Hindlimb muscle (tissue), 1 donor: ENCODE measurements around the gene SEMA6D. TPM values are rescaled to one million over a fixed set of nuclear protein-coding genes. Genes with fewer than 3 reads are reported as not detected.
A peak's percentile ranks its signal among the peaks of the same experiment; 100 is the strongest.
"Not testable (repeated sequence)": the region's sequence is repeated elsewhere in the genome, so short reads cannot be mapped to it uniquely, and the experiment has no call there.

Experiments used
- DNase-seq: peaks from one replicate; pipeline ENCODE4 v3.0.0-alpha.2; 2013
- polyA plus RNA-seq: library from polyadenylated mRNA; unstranded; fragments of 120-200 nt; gene quantifications from one replicate; pipeline ENCODE4 v1.2.1, GENCODE V29; 2013; ENCODE audit not compliant: insufficient read length

SEMA6D gene
- polyA plus RNA-seq, 1 donor, result 56.4 TPM

DNA sequence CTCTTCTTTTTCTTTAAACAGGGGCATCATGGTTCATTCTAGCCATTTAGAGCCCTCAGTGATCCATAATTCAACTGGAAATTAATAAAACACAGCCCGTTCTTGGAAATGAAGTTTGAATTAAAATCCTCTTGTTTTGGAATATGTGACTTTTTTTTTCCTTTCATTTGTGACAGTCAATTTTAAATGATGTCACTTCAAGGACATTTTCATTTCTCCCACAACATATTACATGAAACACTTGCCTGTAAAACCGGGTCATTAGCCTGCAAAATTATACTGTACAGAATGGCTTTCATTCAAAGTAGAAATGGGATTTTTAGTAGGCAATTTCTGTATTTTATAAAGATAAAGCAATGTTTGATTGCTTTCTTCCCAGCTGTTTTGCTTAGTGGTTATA, 789 bp upstream of the SEMA6D start:
- no peak for DNase-seq

DNA sequence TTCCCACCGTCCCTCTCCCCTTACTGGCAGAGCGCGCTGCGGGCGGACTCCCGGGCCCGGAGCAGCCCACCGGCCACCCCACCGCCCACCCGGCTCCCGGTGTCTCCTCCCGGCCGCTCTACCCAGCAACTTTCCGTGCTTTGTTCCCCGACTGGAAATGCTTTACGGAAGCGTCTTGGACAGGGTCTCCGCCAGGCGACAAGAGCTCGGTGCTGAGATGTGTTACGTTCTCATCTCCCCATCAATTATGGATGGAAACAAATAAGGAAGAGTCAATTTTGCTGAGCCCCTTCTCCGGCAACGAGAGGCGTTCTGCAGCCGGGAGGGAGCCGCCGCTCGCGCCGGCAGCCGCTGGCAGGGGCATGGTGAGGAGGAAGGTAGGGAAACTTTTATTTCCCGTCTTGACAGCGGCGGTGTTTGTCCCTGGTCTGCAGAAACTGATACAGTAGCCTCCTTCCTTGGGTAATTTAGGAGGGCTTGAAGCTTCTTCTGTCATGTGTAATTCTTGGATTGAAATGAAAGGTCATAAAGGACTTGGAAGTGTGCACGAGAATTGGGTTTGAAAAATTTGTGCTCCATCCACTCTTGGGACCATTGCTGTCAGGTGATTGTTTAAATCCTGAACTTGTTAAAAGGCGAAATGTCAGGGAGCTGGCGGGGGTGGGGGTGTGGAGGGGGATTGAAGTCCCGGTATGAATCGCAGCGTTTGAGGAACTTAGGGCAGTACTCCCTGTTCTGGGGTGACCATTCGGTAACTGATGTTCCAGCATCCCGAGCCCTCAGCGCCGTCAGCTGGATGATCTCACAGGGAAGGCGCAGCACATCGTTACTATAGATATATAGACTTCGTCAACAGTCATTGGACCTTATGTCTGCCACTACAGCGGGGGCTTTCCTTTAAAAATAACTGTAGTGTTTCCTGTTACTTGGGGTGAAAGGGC, 1.5 kb downstream of the SEMA6D start:
- DNase-seq, result peak; percentile 60

DNA sequence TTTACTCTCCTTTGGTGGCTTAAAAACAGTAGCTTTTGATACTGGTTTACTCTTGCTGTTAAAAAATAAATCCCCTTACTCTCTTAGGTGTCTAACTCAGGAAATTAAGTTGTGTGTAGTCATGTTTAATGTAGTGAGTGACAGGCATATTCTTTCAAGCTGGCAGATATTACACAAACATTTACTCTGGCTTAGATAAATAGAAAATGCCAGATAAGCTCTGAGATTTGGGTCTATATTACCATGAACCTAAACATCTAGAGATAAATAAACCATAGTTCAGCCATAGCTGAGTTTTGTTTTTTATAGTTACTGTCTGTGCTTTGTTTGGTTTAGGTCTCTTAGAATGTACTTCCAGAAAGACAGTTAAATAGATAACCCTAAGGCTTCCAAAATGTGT, 2.4 kb downstream of the SEMA6D start:
- no peak for DNase-seq

DNA sequence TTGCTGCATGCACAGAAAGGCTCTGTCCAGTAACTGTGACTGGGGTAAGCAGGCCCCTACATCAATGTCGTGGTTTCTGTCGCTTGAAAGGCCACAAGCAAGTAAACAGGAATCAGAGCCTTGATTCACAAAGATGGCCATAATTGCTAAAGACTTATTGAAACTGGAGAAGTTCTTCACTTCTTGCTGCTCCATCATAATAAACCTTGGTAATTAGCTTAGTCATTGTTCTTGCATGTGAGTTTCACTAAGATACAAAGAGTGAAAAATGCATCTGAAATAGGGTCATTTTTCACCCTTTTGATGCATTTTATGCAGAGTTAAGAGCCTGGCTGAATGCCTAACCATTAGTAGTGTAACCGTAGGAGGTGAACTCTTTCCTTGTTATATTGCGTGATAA, 3.2 kb downstream of the SEMA6D start:
- DNase-seq, result no peak

DNA sequence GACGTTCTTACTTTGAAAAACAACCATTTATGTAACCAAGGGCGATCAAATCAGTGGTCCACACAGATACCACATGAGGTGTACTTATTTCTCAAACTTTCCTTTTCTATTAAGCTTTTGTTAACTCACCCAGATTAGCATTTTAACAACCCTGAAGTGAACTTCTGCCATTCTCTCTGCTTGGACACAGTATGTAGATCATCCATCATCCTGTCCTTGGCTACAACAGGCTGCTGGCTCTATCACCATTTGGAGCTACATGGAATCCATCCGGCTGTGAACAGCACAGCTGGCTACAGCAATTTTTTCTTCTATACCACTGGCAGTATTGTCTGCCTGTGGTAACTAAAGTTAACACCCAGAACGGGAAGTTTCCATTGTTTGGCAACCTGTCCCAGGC, 4.4 kb downstream of the SEMA6D start:
- DNase-seq, result no peak

DNA sequence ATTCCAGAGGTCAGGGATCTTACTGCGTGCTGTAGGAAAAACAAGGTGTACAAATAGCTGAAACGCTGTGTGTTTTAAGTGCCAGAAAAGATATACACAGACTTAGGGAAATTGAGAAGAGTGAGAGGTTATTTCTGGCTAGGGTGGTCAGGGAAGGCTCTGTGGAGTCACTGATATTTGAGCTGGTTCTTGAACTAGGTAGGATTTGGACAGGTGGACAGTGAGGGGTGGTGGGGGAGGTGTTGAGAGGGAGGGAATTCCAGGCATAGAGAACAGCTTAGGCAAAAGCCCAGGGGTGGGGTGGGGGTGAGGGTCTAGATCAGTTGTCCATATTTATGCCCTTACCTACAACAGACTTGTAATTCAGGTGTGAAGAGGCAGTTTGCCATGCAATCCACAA, 7.0 kb downstream of the SEMA6D start:
- DNase-seq, result no peak

DNA sequence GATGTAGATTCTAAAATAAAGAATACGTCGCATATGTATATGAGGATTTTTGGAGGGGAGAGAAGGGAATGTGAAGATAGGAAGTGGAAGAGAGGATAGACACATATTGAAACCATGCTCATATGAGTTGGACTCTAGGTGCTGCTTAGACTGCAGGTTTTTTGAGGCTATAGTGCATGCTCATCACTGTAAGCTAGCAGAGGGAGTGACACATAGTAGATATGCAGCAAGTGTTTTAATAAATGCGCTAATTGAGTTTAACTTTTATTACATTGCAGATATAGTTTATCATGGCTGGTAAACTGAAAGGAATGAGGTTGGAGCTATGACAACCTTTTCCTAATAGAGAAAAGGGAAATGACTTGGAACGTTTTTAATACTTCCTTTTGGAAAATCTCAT, 7.7 kb downstream of the SEMA6D start:
- DNase-seq, result no peak

DNA sequence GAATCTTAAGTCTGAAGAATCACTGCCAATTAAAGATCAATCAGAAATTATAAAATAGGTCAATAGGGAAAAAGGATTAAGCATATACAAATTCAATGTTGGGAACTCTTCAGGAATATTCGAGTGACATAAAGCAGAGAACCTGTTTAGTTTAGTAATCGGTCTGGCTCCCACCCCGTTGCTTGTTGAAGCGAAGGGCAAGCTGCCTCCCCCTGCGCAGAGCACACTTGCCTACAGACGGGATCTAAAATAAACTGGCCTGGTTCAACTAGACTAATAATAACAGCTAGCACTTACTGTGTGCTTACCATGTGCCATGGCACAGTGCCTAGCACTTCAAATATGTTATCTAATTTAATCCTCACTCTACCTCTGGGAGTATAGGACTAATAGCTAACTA, 8.6 kb downstream of the SEMA6D start:
- DNase-seq, result no peak

DNA sequence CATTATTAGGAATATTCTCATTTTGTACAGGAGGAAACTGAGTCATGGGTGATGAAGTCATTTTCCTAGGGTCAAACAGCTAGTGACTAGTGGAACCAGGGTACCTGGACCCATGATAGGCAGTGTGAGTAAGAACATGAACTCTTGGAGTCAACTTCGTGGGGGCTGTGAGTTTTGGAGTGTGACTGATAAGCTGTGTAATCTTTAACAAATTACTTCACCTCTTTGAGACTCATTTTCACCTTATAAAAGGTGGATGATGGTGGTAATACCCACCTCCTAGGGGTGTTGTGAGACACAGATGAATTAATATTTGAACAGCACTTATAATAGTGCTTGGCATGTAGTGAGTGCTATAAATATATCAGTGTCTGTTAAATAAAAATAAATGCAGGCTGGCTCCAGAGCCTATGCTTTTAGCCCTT, 9.1 kb downstream of the SEMA6D start:
- no peak for DNase-seq

DNA sequence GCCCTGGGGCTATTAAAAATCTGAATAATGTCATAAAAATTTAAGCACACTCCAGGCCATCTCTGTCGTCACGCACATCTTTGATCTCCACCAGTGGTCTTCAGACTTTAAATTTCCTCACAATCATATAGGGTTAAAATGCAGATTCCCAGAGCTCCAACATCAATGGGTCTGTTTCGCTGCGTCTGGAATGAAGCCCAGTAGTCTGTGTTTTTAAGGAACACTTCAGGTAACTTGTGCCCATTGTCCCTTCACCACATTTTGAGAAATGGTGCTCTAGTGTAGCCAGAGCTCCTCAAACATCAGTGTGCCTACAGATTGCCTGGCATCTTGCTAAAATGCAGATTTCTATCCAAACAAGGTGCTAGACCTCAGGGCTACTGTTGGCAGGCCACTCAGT, 9.8 kb downstream of the SEMA6D start:
- DNase-seq, result no peak

DNA sequence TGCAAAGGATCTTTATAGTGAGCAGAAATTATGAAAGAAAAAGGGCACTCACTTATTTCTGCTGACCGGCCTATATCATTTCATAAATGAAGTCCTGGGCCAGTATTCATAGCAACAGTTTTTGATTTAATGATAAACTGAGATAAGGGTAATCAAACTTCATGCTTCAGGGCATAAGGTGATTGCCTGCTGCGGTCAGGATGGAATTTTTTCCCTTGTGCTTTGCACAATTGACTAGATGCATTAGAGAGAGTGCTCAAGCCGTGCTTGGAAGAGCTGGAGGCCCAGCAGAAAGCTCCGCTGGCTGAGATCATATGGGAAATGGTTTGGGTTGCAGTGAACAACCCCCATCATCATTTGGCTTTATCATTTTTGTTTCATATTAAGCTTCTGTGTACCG, 10.4 kb downstream of the SEMA6D start:
- DNase-seq, result no peak

DNA sequence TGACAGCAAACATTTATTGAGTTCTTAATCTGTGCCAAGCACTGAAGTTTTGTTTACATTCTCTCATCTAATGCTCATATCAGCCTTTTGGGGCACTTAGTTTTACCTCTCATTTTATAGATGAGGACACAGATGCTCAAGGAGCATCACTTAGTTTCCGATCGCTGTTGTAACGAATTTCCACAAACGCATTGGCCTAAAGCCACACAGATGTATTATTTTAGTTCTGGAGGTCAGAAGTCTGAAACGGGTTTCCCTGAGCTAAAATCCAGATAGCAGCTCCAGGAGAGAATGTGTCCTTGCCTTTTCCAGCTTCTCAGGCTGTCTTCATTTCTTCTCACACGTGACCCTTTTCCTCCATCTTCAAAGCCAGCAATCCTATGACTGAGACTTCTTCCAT, 11.1 kb downstream of the SEMA6D start:
- no peak for DNase-seq

DNA sequence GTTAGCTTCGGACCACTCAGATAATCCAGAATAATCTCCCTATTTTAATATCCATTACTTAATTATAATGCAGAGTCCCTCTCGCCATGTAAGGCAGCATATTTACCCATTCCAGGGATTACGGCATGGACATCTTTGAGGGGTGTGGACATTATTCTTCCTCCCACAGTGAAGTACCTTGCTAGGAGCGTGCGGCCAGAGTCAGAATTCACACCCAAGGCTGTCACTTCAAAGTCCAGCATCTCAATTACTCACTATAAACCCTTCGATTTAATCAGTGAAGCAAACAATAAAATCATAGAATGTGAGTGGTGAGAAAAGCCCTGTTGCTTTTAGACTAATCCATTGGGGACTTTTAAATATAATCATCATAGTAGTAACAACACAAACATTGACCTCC, 11.6 kb downstream of the SEMA6D start:
- DNase-seq, result no peak

DNA sequence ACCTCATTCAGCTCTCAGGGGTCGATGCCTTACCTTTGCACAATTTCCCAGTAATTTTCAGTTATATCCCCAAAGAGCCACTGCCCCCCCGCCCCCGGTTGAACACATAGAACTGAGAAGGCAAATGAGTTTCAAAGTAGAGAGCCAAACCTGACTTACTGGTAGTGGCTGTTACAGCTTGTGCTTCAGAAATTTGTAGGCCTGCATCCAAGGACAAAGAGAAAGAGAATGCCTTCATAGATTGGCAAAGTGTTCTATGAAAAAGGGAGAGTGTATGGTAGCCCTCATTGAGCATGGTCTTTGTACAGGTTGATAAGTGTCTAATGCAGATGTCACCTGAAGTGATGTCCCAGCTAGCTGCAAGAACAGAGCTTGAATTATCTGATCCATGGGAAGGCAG, 13.9 kb downstream of the SEMA6D start:
- DNase-seq, result no peak

DNA sequence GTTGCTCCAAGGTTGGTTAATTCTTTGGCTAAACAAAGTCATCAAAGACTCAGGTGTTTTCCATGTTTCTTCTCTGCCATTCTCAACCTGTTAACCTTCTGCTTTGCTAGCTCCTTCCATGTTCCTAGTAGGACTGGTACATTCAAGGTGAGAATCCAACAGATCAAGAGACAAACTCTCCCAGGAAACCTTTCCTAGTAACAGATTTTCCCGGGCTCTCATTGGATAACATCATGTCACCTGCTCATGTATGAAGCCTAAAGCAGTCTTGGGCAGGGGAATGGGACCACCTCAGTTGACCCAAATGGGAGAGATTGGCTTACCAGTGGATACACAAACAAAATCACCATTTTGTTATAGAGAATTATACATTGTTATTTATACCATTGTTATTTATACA, 14.9 kb downstream of the SEMA6D start:
- DNase-seq, result no peak

DNA sequence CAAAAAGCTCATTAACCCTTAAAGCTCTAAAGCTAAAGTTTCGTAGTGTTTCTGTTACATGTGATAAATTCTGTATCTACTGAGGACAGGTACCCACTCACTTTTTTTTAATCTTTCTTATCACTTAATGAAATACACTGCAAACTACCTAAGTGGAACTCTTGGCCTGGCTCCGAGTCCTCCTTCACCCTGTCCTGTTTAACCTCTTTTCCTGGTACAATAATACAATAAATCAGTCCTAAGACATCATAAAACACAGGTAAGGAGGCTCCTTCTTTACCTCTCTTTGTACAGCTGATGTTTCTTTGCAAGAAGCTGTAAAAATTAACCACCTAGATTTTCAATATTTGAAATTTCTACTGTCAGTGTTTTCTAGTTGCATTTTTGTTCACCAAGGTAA, 15.8 kb downstream of the SEMA6D start:
- DNase-seq, result no peak

DNA sequence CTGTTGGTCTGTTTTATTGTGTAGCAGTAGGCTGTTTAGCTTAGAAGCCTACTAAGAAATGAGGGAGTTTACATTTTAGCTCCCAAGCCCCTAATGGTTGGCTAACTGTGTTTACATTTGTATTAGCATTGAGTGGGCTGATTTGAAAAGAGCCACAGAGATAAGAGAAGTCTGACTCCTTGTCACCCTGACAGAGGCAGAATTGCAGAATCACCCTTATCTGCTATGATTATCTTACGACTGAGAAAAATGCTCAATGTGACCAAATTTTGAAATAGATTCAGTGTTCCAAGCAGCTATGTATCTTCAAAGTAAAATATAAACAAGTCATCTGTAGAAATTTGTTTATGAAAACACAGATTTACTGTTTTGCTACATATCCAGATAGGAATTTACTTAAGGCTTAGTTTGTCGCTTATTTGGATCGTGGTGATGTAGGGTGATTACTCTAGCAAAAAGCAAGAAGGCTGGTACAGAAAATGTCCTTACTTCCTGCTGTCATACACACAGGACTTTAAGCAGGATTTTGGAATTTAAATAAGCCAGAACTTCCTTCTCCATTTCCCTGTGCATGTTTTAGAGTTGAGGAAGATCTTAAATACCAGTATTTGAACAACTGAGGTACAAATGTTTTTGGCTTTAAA, 19.0 kb downstream of the SEMA6D start:
- DNase-seq, result no peak

DNA sequence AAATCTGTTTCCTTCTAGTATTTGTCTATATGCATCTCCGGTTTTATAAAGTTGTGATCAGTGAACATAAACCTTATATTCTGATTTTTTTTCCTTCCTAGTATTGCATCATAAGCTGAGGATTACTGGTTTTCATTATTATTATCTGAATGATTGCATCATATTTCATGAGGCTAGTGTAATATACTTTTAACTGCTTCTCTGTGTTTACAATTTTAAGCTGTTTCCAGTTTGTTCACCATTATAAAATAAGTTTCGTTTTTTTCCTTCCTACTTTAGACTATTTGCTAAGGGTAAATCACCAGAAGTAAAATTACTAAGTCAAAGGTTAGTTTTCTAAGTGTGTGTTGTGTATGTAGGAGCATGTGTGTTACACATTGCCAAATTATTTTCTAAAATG, 20.2 kb downstream of the SEMA6D start:
- DNase-seq, result no peak

DNA sequence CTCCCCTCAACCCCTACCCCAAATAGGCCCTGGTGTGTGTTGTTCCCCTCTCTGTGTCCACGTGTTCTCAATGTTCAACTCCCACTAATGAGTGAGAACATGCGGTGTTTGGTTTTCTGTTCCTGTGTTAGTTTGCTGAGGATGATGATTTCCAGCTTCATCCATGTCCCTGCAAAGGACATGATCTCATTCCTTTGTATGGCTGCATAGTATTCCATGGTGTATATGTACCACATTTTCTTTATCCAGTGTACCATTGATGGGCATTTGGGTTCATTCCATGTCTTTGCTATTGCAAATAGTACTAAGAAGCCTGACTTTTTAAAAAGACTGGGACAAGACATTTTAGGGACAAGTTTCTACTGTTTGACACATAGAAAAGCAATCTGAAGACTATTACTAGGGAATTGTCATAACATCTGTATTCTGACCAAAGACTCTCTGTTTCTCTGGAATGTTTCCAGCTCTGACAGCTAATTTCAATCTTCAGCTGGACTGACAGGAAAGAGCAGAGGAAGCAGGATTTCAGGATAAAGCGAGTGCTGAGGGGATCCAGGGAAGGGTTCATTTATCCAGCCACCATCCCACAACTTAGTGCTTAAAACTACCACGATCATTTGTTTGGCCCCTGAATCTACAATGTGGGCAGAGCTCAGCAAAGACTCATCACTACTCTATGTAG, 21.0 kb downstream of the SEMA6D start:
- not testable (repeated sequence) for DNase-seq

DNA sequence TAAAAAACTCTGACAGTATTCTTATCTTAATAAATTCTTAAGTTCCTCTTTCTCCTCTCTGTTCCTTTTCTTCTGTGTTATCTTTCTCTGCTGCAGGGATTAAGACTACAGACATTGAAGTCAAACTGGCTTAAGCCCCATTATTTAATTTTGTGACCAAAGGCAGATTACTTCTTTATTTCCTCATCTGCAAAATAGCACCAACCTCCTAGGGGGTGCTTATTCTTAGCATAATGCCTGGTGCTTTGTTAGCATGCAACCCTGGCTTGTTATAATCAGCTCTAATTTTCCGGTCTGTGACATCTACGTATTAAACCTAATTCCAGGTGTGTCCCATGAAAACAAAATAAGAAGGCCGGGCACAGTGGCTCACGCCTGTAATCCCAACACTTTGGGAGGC, 23.8 kb downstream of the SEMA6D start:
- no peak for DNase-seq

DNA sequence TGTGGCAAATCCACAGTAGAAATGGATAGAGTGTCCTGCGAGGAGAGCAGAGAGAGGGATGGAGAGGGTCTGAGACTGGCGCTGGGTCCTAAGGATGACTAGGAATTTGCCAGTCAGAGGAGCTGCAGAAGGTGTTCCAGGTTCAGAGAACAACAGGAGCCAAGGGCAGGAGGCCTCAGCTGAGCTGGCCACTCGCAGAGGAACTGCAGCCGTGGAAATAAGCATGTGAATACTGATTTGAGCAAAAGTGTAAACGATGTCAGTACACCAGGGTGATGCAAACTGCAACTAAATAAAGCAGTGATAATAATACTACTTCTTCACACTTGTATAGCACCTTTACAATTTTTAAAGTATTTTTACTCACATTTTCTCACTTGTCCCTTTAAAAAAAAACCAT, 24.6 kb downstream of the SEMA6D start:
- no peak for DNase-seq

DNA sequence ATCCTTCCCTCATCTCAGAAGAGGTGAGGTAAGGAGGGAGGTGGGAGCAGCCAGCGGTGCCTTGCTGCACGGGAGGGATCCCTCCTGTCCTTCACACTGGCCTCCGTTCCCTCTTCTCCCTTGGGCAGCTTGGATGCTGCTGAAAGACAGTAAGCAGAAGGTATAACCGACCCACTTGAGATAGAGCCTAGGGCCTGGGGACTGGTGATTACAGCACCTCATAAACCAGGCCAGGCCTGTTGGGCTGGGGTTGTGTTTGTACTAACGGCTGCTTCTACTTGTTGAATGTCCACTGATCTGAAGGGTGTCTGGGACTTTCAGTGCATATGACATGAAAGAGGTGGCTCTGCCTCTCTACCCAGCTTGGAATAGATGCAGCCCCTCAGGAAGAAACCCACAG, 25.0 kb downstream of the SEMA6D start:
- DNase-seq, result no peak

DNA sequence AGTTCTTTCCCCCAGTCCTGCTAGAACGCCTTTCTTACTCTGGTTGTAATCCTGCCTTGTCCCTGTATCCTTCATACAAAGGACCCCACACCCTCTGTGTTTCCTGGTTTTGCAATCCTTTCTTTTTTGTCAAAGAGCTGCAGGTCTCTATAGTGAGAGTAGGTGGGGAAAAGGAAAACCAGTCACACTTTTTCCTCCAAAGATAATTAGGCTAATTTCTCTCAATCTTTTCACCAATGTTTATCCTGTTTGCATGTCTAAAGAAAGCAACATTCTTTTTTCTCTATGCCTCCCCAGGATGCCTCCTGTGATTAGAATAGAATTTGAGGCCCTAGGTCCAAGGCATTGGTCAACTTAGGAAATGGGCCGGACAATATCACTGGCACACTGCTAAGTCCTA, 25.4 kb downstream of the SEMA6D start:
- no peak for DNase-seq

DNA sequence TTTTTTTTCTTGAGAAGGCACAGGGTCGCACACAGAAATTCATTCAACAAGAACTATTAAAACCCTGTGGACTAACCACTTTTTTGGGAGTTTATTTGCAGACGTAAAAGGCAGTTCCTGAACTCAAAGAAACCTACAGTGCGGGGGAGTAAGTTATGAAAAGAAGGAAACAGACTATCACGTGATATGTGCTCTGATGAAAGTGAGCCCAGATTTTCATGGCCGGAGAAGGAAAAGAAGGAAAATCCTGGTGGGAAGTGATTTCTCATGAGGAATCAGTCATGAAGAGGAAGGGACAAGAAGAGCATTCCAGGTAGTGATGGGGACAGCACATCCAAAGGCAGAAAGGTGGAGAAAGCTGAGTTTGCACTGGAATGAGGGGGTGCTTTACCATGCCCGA, 26.1 kb downstream of the SEMA6D start:
- no peak for DNase-seq
